H1 (cell line): ENCODE measurements around the gene KIF13A. TPM values are rescaled to one million over a fixed set of nuclear protein-coding genes. Genes with fewer than 3 reads are reported as not detected.

Experiments
- CTCF ChIA-PET: fragments of 300-600 bp; sonication (Branson Sonifier 250); formaldehyde crosslinking; loops from one replicate; lab custom pipeline; 2021; ENCODE audit not compliant: partially characterized antibody; lab: Charles Lee
- POLR2A ChIA-PET: fragments of 300-600 bp; sonication (Branson Sonifier 250); formaldehyde crosslinking; loops from one replicate; lab custom pipeline; 2021; ENCODE audit warnings: inconsistent platforms; ENCODE audit not compliant: partially characterized antibody; lab: Charles Lee
- DNase-seq, 2 experiments: peaks; one replicate each; pipeline versions ENCODE4 v3.0.0 to v3.0.0-alpha.2; 2010 to 2022; ENCODE audit warnings: low spot score in 2 of 2, low read depth in 1 of 2, mixed read lengths in 1 of 2
- FAIRE-seq: peaks from 2 replicates; lab custom pipeline; 2011; peaks lifted over from hg19 to GRCh38; lab: Jason Lieb, UNC
- H2AFZ ChIP-seq: 2 replicates; pipeline ENCODE4 v1.8.1; 2012; ENCODE audit warnings: low read length, inconsistent platforms
- H2AK5ac ChIP-seq: 2 replicates; pipeline ENCODE4 v1.6.1; 2013; ENCODE audit warnings: low read depth, low read length
- H2BK120ac ChIP-seq: replicated peaks from 2 replicates; pipeline ENCODE3; 2013; ENCODE audit warnings: low read depth, low read length, inconsistent platforms
- H2BK12ac ChIP-seq: 2 replicates; pipeline ENCODE4 v1.6.1; 2013; ENCODE audit warnings: low read depth, low read length
- H2BK15ac ChIP-seq: 2 replicates; pipeline ENCODE4 v1.6.1; 2013; ENCODE audit warnings: low read length
- H2BK20ac ChIP-seq: 2 replicates; pipeline ENCODE4 v1.6.1; 2013; ENCODE audit warnings: low read length
- H2BK5ac ChIP-seq: 2 replicates; pipeline ENCODE4 v1.6.1; 2013; ENCODE audit warnings: low read depth, low read length
- H3K14ac ChIP-seq: 2 replicates; pipeline ENCODE4 v1.6.1; 2013; ENCODE audit warnings: inconsistent platforms; ENCODE audit not compliant: insufficient read length
- H3K18ac ChIP-seq: 2 replicates; pipeline ENCODE4 v1.6.1; 2013; ENCODE audit warnings: low read length; ENCODE audit errors: extremely low read depth
- H3K23ac ChIP-seq: 2 replicates; pipeline ENCODE4 v1.6.1; 2013; ENCODE audit warnings: inconsistent platforms; ENCODE audit not compliant: insufficient read length
- H3K23me2 ChIP-seq: 2 replicates; pipeline ENCODE4 v1.6.1; 2013; ENCODE audit warnings: low read depth, low read length
- H3K27ac ChIP-seq: 2 replicates; pipeline ENCODE4 v1.6.1; 2011; ENCODE audit warnings: low read depth, low read length, inconsistent platforms
- H3K27me3 ChIP-seq, 4 experiments: replicated peaks in 1 of 4; 1 replicate in 1 of 4; 2 replicates in 3 of 4; pipeline versions ENCODE4 v1.6.1 to v1.8.1; 2011 to 2013; ENCODE audit warnings: low read length in 3 of 4, mild to moderate bottlenecking in 3 of 4, inconsistent platforms in 2 of 4, mixed read lengths in 2 of 4, moderate library complexity in 1 of 4; ENCODE audit not compliant: control insufficient read depth in 3 of 4, insufficient read depth in 3 of 4; ENCODE audit errors: extremely low read depth in 1 of 4
- H3K36me3 ChIP-seq, 4 experiments: 2 replicates each; pipeline versions ENCODE4 v1.6.1 to v1.8.1; 2011 to 2013; ENCODE audit warnings: mild to moderate bottlenecking in 4 of 4, low read length in 3 of 4, moderate library complexity in 2 of 4, control low read depth in 1 of 4, inconsistent platforms in 1 of 4; ENCODE audit not compliant: insufficient read depth in 4 of 4, control insufficient read depth in 2 of 4
- H3K4ac ChIP-seq: replicated peaks from 2 replicates; pipeline ENCODE3; 2013; ENCODE audit warnings: low read length, low read depth, mixed read lengths, inconsistent platforms; ENCODE audit not compliant: insufficient read length
- H3K4me1 ChIP-seq, 4 experiments: replicated peaks in 1 of 4; 1 replicate in 1 of 4; 2 replicates in 3 of 4; pipeline versions ENCODE4 v1.6.1 to v1.8.1; 2011 to 2013; ENCODE audit warnings: low read length in 3 of 4, inconsistent platforms in 2 of 4, mixed read lengths in 1 of 4; ENCODE audit not compliant: insufficient read depth in 4 of 4, control insufficient read depth in 3 of 4
- H3K4me2 ChIP-seq, 2 experiments: 2 replicates each; pipeline versions ENCODE4 v1.6.1 to v1.8.1; 2011 to 2013; ENCODE audit warnings: low read depth in 2 of 2, low read length in 2 of 2, control low read depth in 1 of 2, inconsistent platforms in 1 of 2, mild to moderate bottlenecking in 1 of 2; ENCODE audit not compliant: insufficient read depth in 1 of 2
- H3K4me3 ChIP-seq, 4 experiments: fragments of 200-600, 300-600 bp in 1 of 4; sonication (generic), shearing (Covaris generic), sonication (Bioruptor Twin) in 1 of 4; 2 replicates each; pipeline versions ENCODE4 v1.5.1 to v1.8.1; 2011 to 2016; ENCODE audit warnings: low read length in 4 of 4, low read depth in 3 of 4, control low read depth in 2 of 4, inconsistent platforms in 2 of 4, mild to moderate bottlenecking in 2 of 4, mixed read lengths in 1 of 4, moderate library complexity in 1 of 4; ENCODE audit not compliant: insufficient read depth in 2 of 4; ENCODE audit errors: extremely low read depth in 1 of 4
- H3K56ac ChIP-seq: replicated peaks from 2 replicates; pipeline ENCODE3; 2013; ENCODE audit warnings: low read depth, mild to moderate bottlenecking, mixed read lengths, low read length, inconsistent platforms; ENCODE audit not compliant: insufficient read length
- H3K79me1 ChIP-seq: 2 replicates; pipeline ENCODE4 v1.6.1; 2013; ENCODE audit warnings: low read depth, low read length, control low read depth
- H3K79me2 ChIP-seq, 2 experiments: 2 replicates each; pipeline versions ENCODE4 v1.6.1 to v1.8.1; 2012 to 2013; ENCODE audit warnings: low read length in 2 of 2, mild to moderate bottlenecking in 2 of 2, inconsistent platforms in 1 of 2; ENCODE audit not compliant: insufficient read depth in 2 of 2, control insufficient read depth in 1 of 2
- H3K9ac ChIP-seq, 4 experiments: replicated peaks in 1 of 4; 1 replicate in 1 of 4; 2 replicates in 3 of 4; pipeline versions ENCODE4 v1.6.1 to v1.8.1; 2011 to 2013; ENCODE audit warnings: low read depth in 3 of 4, low read length in 3 of 4, control low read depth in 2 of 4, mild to moderate bottlenecking in 2 of 4, moderate library complexity in 2 of 4, inconsistent platforms in 1 of 4; ENCODE audit errors: extremely low read depth in 1 of 4
- H3K9me3 ChIP-seq, 2 experiments: 2 replicates each; pipeline versions ENCODE4 v1.6.1 to v1.8.1; 2012 to 2013; ENCODE audit warnings: mild to moderate bottlenecking in 2 of 2, moderate library complexity in 2 of 2, control low read depth in 1 of 2, inconsistent platforms in 1 of 2, low read depth in 1 of 2, low read length in 1 of 2, mixed read lengths in 1 of 2; ENCODE audit not compliant: insufficient read depth in 2 of 2
- H4K20me1 ChIP-seq, 2 experiments: replicated peaks in 1 of 2; 2 replicates each; pipeline versions ENCODE3 to v1.8.1; 2011 to 2013; ENCODE audit warnings: inconsistent platforms in 2 of 2, low read length in 2 of 2, mild to moderate bottlenecking in 1 of 2; ENCODE audit not compliant: insufficient read depth in 2 of 2, control insufficient read depth in 1 of 2
- H4K5ac ChIP-seq: 2 replicates; pipeline ENCODE4 v1.6.1; 2013; ENCODE audit warnings: low read length, low read depth, mixed read lengths, inconsistent platforms; ENCODE audit not compliant: insufficient read length
- H4K8ac ChIP-seq: 2 replicates; pipeline ENCODE4 v1.8.0; 2013; ENCODE audit warnings: mild to moderate bottlenecking, moderate library complexity, low read length, inconsistent platforms; ENCODE audit not compliant: insufficient read depth; ENCODE audit errors: extremely low read depth
- H4K91ac ChIP-seq: replicated peaks from 2 replicates; pipeline ENCODE3; 2013; ENCODE audit warnings: low read length, mixed read lengths, inconsistent platforms; ENCODE audit not compliant: insufficient read length
- ASH2L ChIP-seq: fragments of 200-600, 300-600 bp; sonication (generic); IDR thresholded peaks from one replicate; pipeline ENCODE4 v1.7.1; 2017; ENCODE audit warnings: low read length
- CBX8 ChIP-seq: fragments of 300-800, 300-1000 bp; sonication (generic); IDR thresholded peaks from 2 replicates; pipeline ENCODE4 v1.7.1; 2016; ENCODE audit warnings: low read depth, low read length, borderline replicate concordance
- GABPA ChIP-seq: IDR thresholded peaks from 2 replicates; pipeline ENCODE4 v1.6.1; 2011; ENCODE audit warnings: mild to moderate bottlenecking, low read length, moderate library complexity, borderline replicate concordance; ENCODE audit not compliant: insufficient read depth
- HDAC6 ChIP-seq: IDR thresholded peaks from one replicate; pipeline ENCODE4 v1.7.1; 2012; ENCODE audit warnings: low read depth, mild to moderate bottlenecking, inconsistent platforms, low read length, moderate library complexity
- PHF8 ChIP-seq: fragments of 200-600 bp; sonication (generic); conservative IDR thresholded peaks from 2 replicates; pipeline ENCODE4 v1.7.1; 2012; ENCODE audit warnings: low read depth, mild to moderate bottlenecking, inconsistent platforms, low read length, moderate library complexity
- POLR2A ChIP-seq, 2 experiments: IDR thresholded peaks; 1 replicate in 1 of 2; 2 replicates in 1 of 2; pipeline ENCODE4 v1.6.1; 2011; ENCODE audit warnings: low read depth in 2 of 2, low read length in 2 of 2, mild to moderate bottlenecking in 2 of 2; ENCODE audit errors: control extremely low read depth in 1 of 2
- SUZ12 ChIP-seq: fragments of 200-600 bp; sonication (generic); IDR thresholded peaks from 2 replicates; pipeline ENCODE4 v1.6.1; 2012; ENCODE audit warnings: mild to moderate bottlenecking, inconsistent platforms, low read length, moderate library complexity, mixed read lengths
- YY1 ChIP-seq: IDR thresholded peaks from 2 replicates; pipeline ENCODE4 v1.6.1; 2011; ENCODE audit warnings: low read depth, mild to moderate bottlenecking, low read length
- WGBS, 2 experiments: shearing (Covaris generic) in 1 of 2; methylation state at CpG; one replicate each; pipeline versions ENCODE4 v1.1.6 to v1.1.7; 2013 to 2015; ENCODE audit warnings: low lambda C conversion rate in 2 of 2, mixed read lengths in 2 of 2, inconsistent platforms in 1 of 2, low coverage in 1 of 2, missing lambda C conversion rate in 1 of 2; ENCODE audit not compliant: insufficient replicate concordance in 2 of 2, insufficient coverage in 1 of 2, insufficient read length in 1 of 2; ENCODE audit errors: extremely low coverage in 1 of 2, missing lambda C conversion rate in 1 of 2; 5-methylcytosine and 5-hydroxymethylcytosine counted together
- polyA plus RNA-seq, 7 experiments: library from polyadenylated mRNA; depleted of rRNA in 3 of 7; stranded (reverse) in 5 of 7; unstranded in 2 of 7; fragments of >200 nt in 5 of 7; fragments of 200-250 nt in 2 of 7; gene quantifications; 1 replicate in 5 of 7; 2 replicates in 1 of 7; 4 replicates in 1 of 7; pipeline versions ENCODE4 v1.2.1 to v1.2.3, GENCODE V29; 2011 to 2013; ENCODE audit warnings: missing spikeins in 2 of 7, mixed read lengths in 2 of 7
- total RNA-seq: library from RNA; stranded (reverse); fragmentation: NEBNext Ultra II Directional; extraction: Animal tissue kit (Norgen Biotek cat#: 25700); gene quantifications from 2 replicates; pipeline ENCODE4 v1.2.1, GENCODE V29; 2021
- TF ChIP-seq, protein P1 (sequence below): IDR thresholded peaks from 2 replicates; pipeline ENCODE4 v1.6.1; 2012; ENCODE audit warnings: low read length, inconsistent platforms

The KIF13A gene
- total and polyA plus RNA-seq, 2 of the 8 experiments (the other 6 are each of a cell fraction or from before 2014, with no cell fraction given): 14.7 to 40.8 TPM

DNA sequence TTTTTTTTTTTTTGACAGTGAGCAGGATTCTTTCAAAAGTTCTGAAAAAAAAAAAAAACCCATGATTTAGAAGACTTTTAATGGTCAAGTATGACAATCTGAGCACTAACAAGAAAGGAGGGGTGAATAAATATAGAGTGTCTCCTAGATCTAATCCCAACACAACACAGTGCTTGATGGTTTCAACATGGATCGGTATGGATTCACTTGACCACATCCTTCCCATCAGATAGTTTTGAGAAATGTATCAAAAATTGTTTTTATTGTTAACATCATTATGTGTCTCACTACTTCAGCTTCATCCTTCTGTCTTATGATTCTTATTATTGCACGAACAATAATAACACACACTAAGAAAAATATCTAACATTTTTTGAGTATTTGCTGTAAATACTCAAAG is 21.0 kb downstream of the KIF13A start:
- ChIA-PET CTCF (interaction anchor here (1.2 kb wide), 1 partner anchor 9 kb away, joined by 3 read pairs; no protein-coding TSS in a partner anchor), POLR2A (interaction anchor here (1.3 kb wide), 1 partner anchor 13 kb away, joined by 4 read pairs; no protein-coding TSS in a partner anchor)
- Histone ChIP-seq H4K5ac (no peak overlapping the region), H2BK5ac (no peak overlapping the region), H3K27me3 (no peaks in the 10 kb centered on the region), H4K91ac (no peak overlapping the region), H2BK120ac (no peak overlapping the region), H3K18ac (no peak overlapping the region), H3K23ac (no peak overlapping the region), H4K20me1 (peaks cover 0 to 2% of the 10 kb centered on the region in 2 experiments), H4K8ac (no peak overlapping the region), H3K79me2 (peaks cover 0 to 87% of the 10 kb centered on the region in 2 experiments; a peak in 2 of 4 replicates), H3K56ac (no peak overlapping the region), H3K4me2 (no peak overlapping the region), H2AFZ (no peak overlapping the region), H2AK5ac (no peak overlapping the region), H3K79me1 (peaks cover 10% of the 10 kb centered on the region), H3K9ac (no peak overlapping the region), H2BK12ac (no peak overlapping the region), H3K4me1 (peaks cover 0 to 7% (median 0%) of the 10 kb centered on the region in 4 experiments; a peak in 5 of 7 replicates), H3K9me3 (no peaks in the 10 kb centered on the region), H3K4me3 (no peak overlapping the region), H3K36me3 (no peaks in the 10 kb centered on the region), H3K4ac (no peak overlapping the region), H3K27ac (no peak overlapping the region), H3K23me2 (no peaks in the 10 kb centered on the region), H3K14ac (no peak overlapping the region), H2BK20ac (no peak overlapping the region), H2BK15ac (no peak overlapping the region)
- DNase-seq (no peak), FAIRE-seq (no peak)
- 96% methylated on average over 2 of the region's 2 CpGs; no CpG with 5 or more reads in 1 of the 2 experiments for WGBS, 2 experiments
- TF ChIP-seq ASH2L (no peak), SUZ12 (no peak), GABPA (no peak), YY1 (no peak), PHF8 (no peak), CBX8 (no peak), HDAC6 (no peak), POLR2A (IDR thresholded peaks at IDR 0.05; ENCODE audit: control extremely low read depth in 1 of 2, low read depth in 2 of 2, low read length in 2 of 2) (no peak)
- TF ChIP-seq, protein P1, sequence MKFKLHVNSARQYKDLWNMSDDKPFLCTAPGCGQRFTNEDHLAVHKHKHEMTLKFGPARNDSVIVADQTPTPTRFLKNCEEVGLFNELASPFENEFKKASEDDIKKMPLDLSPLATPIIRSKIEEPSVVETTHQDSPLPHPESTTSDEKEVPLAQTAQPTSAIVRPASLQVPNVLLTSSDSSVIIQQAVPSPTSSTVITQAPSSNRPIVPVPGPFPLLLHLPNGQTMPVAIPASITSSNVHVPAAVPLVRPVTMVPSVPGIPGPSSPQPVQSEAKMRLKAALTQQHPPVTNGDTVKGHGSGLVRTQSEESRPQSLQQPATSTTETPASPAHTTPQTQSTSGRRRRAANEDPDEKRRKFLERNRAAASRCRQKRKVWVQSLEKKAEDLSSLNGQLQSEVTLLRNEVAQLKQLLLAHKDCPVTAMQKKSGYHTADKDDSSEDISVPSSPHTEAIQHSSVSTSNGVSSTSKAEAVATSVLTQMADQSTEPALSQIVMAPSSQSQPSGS: no peak
